Hematopoietic multipotent progenitor cell treated with erythropoietin and hydrocortisone succinate and interleukin-3 and kit ligand, for 8 days (in vitro differentiated cells): ENCODE results near the gene PXDN.
"Not testable (repeated sequence)": the region's sequence is repeated elsewhere in the genome, so short reads cannot be mapped to it uniquely, and the experiment has no call there.

Experiments used
- DNase-seq: peaks from one replicate; pipeline ENCODE4 v3.0.0-alpha.2; 2015

The PXDN gene

DNA sequence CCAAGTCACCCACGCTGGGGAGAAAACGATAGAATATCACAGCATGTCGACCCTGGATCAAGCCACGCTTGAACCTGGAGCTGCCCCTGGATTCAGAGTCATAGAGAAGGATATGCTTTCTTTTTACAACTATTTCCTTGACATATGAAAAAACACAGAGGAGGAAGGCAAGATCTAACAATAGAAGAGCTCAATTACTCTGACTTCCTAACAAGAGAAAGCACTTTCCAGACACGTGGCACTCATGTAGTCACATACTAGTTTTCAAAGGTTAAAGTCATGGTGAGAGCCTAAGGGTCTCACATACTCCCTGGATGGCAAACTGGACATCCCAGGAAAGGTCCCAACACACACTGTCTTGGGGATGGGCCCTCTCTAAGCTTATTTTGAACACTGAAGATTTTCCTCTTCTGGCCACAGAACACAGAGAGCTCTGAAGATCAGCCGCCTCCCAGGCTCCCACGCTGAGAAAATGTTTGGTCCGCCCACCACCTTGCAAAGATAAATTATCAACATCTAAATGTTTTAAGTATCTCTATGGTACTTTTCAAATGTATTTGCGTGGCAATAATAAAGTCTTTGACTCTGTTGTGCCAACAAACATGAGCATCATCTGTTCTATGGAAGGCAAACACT, 4.9 kb downstream of the PXDN start:
- DNase-seq = no peak

DNA sequence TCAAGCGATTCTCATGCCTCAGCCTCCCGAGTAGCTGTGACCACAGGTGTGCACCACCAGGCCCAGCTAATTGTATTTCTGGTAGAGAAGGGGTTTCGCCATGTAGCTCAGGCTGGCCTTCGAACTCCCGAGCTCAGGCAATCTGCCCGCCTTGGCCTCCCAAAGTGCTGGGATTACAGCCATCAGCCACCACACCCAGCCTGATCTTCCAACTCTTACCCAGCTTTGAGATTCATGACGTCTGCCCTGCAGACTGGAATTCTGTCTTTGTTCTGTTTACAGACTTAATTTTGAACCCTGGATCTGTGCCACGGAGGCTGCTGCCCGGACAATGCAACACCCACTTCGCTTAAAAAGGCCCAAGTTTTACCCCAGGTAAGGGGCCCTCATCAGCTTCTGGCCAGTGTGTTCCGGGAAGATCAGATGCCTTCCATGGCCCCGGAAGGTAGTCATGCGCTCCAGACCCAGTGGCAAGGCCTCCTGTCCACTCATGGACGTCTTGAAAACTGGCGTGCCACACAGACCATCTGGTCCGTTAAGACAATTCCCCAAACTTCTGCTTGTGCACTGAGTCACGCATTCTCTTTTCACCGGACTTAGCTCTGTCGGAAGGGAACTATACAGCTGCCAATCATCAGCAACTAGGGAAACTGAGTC, 5.5 kb downstream of the PXDN start:
- DNase-seq = no peak

DNA sequence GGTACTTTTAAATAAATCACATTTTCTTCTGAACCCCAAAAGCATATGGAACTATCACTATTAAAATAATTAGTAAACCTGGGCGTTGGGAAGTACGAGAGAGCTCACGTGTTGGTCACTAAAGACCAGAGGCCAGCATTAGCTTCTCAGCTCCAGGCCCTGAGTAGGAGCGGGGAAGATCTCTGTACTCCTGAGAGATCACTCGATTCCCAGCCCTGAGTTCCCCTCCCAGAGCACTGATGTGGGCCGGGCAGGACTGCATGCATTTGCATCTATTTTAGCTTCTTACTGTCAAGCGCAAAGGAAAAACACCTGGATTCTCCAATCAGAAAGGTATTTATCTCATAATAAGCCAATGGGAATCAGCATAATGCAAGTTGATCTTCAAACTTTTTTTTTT, 6.2 kb downstream of the PXDN start:
- DNase-seq = no peak

DNA sequence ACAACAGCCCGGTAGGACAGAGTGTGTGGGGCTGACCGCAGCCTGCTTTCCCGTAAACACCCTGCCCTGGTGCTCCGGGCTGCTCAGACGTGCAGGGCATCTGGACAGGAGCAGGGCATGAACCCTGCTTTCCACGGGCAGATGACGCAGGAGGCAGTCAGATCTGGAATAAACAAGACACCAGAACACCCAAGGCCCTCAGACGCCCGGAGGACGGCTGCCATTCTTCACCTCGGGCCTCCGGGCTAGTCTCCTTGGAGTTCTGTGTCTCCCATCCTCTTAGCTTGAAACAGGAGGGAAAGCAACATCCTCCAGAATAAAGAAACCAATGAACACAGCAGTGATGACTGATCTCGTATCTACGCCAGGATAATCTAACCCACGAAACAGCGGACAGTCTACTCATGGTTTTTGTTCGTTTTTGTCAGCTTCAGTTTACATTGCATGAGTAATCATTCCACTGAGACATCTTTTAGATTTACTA, 7.3 kb downstream of the PXDN start:
- no peak for DNase-seq

GRCh38 chr2:1736045-1736444, 8.3 kb downstream of the PXDN start:
- no peak for DNase-seq

DNA sequence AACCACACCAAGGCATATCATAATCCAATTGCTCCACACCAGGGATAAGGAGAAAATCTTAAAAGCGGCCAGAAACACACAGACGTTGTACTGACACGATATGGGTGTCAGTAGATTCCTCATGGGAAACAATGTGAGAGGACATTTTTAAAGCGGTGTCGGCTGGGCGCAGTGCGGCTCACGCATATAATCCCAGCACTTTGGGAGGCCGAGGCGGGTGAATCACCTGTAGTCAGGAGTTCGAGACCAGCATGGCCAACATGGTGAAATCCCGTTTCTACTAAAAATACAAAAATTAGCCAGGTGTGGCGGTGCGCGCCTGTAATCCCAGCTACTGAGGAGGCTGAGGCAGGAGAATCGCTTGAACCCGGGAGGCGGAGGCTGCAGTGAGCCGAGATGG, 11.0 kb downstream of the PXDN start:
- DNase-seq = not testable (repeated sequence)

GRCh38 chr2:1731963-1732768, 12.1 kb downstream of the PXDN start:
- DNase-seq = no peak

DNA sequence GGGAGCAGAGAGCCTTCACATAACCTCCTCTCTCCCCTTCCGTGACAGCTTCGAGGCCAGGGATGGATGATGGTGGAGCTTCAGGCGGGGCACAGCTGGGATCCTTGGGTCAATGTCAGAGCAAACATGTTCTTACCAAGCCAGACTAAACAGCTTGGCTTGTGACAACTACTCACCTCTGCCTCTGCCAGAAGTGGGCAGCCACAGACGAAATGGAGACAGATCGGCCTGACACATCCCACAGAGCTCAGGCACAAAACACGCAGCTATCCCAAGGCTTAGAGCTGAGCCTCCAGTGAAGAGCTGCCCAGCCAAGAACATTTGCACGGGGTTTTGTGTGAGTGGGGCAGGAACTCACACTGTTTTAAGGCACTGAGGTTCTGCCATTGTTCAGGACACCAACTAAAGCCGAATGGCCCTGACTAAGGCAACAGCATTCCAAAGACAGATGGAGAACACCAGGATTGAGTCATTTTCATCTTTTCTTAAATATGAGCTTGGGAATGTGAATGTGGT, 12.8 kb downstream of the PXDN start:
- DNase-seq = no peak

DNA sequence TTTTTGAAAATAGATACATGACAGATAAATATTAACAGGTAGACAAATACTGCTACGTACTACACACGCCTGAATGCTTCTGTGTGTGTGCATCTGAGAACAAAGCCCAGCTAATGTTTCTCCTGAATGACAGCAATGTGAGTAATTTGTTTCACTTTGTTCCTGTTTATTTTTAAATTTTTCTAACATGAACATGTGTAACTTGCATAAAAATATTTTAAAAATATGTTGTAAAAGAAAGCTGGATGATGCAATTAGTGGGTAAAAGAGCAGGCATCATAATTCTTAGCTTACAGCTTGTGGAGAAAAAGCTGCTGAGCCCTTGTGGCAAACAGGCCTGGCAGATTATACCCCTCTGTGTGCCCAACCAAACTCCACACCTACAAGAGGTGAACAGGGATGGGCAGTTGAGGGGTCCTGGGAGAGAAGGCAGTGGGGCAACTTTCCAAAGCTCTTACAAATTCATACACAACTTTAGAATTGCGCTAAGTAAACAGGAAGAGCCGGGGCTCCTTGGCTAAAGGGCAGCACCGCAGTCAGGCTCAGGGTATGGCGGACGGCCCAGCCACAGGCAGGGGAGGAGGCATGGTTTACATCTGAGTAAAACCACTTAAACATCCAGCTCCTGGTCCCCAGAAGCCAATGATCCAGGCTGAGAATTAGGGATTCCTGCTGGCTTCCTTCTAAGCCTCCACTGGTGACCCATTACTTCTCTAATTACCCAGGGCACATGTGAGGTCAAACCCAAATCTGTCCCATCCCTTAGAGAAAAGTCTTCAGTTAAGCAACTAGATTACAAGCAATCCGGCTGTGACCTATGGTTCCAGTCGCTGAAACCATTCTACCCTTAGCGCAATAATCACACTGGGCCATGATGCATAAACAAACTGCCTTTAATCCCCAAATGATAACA, 14.0 kb downstream of the PXDN start:
- no peak for DNase-seq

- DNase-seq = no peak
These were observed 15.1 kb downstream of the PXDN start for GRCh38 chr2:1729242-1729641.

GRCh38 chr2:1728821-1729220, 15.5 kb downstream of the PXDN start:
- DNase-seq = no peak

- no peak for DNase-seq
These were observed 16.4 kb downstream of the PXDN start for GRCh38 chr2:1727796-1728474.

DNA sequence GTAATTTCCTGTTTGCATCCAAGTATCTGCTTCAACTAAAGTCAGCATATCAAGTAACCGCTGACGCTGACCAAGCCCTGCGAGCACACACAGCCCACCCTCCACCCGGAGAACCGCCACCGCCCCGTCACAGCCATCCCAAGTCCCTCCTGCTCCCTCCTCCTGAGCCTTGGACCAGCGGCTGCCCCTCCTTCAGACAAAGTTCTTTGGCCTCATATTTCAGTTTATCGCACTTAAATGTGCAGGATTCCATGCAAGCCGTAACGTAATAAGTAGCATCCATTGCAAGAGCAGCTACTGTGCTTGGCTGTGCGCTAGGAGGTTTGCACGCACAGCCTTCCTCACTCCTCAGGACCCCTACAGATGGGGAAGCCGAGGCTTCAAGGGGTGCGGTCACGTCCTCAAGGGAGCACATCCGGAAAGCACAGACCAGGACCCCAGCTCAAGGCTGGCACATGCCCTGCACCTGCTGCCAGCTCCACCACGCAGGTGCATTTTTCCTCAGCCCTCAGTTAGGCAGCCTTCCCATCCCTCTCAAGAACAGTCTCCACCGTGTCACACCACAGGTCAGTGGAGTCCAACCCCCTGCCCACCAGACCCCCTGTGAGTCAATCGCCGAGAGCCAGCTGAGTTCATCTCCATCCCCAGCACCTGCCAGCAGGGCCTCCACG, 17.1 kb downstream of the PXDN start:
- DNase-seq = no peak

GRCh38 chr2:1726558-1726957, 17.8 kb downstream of the PXDN start:
- no peak for DNase-seq

DNA sequence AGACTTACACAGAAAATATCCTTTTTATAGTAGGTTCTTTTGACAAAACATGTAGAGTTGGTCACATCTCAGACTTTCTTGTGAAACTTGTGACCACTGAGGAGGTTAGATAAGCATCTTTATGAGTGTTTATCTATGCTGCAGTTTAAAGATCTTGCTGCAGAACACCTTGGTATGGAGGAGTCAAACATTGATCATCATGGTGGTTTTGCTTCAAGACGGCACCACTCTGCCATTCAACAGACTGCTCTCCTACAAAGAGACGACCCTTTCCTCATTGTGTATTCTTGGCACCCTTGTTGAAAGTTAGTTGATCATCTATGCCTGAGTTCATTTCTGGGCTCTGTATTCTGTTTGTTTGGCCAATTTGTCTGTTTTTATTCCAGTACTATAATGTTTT, 20.0 kb downstream of the PXDN start:
- not testable (repeated sequence) for DNase-seq

- no peak for DNase-seq
These were observed 20.8 kb downstream of the PXDN start for GRCh38 chr2:1723397-1724042.

DNA sequence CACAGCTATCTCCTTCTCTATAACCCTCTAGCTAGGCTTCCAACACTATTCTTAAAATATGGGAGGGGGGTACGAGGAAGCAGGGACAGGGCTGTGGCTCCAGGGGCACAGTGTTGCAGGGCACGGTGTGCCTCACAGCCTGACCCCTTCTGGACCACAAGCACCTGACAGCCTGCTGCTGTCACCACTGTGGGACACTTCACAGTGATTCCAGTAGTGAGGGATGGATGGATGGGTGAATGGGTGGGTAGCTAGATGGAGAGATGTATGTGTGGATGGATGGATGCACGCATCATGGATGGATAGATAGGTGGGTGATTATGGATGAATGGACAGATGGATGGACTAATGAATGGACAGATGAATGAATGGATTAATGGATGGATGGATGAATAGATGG, 21.6 kb downstream of the PXDN start:
- DNase-seq = no peak

- DNase-seq = no peak
These were observed 22.3 kb downstream of the PXDN start for GRCh38 chr2:1721706-1722646.

DNA sequence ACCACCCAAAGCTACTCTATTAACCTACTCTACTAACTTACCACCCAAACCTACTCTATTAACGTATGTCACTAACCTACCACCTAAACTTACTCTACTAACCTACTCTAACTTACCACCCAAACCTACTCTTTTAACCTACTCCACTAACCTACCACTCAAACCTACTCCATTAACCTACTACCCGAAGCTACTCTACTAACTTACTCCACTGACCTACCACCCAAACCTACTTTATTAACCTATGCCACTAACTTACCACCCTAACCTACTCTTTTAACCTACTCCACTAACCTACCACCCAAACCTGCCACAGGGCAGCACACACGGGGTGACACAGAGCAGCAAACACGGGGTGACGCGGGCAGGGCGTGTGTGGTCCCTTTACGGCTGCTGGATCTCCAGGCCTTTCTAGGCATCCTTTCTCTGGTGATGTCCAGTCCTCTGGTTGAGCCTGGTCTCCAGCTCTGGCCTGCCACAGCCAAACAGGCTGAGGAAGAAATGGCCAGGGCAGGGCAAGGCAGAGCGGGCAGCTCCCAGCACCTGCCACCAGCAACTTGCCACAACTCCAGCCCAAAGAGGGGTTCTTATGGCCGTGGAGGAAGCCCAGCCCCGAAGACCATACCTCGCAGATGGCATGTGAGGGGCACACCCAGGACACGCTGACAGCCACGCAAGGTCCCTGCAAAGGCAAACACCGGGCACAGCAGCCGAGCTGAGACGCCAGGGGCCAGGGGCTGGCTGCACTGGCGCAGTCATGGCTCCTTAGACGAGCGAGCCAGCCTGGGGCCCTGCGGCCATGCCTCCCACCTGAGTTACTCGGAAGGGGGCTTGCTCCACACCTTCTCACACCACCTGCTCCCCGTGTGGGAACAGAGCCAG, 25.7 kb downstream of the PXDN start:
- no peak for DNase-seq
